Measurements from ENCODE around the gene PRH1.

PRH1 gene

DNA sequence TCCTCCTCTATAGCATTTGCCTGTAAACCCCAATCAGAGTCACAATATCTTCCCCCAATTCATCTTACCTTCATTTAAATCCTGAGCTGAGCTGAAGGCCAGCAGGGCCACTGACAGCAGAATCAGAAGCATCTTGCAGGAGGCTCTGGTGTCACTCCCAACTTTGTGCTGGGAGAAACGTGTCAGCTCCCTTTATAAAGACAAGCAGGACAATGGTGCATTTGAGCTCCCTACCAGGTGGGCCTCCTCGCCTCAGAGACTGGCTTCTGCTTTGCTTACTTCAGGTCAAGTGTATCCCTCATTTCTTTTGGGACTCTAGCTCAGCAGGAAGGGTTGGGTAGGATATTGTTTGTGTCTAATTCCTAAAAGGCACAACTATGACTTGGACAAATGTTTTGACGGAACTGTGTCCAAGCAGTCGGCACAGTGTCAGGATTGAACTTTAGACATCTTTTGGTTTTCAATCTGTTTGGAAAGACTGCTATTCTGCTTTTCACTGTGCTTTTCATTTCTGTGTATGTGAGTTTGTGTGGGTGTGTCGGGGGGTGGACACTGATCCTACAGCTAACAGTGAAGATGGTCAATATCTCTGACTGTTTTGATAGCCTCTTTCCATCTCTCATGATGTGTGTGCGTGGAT lies at the start of gene PRH1:
PRH1 (minus strand) TSS at position 170 of the 640 bp plus-strand sequence; CDS start at position 132, 38 bp downstream.
- no peak for DNase-seq

DNA sequence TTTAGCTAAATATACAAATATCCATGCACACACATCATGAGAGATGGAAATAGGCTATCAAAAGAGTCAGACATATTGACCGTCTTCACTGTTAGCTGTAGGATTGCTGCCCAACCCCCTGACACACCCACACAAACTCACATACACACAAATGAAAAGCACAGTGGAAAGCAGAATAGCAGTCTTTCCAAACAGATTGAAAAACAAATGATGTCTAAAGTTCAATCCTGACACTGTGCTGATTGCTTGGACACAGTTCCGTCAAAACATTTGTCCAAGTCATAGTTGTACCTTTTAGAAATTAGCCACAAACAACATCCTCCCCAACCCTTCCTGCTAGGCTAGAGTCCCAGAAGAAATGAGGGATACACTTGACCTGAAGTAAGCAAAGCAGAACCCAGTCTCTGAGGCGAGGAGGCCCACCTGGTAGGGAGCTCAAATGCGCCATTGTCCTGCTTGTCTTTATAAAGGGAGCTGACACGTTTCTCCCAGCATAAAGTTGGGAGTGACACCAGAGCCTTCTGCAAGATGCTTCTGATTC lies 44.8 kb upstream of the PRH1 start, which contains the start of gene PRH2:
PRH2 (plus strand) TSS at position 491 of the 541 bp plus-strand sequence; CDS start at position 529, 38 bp downstream.
- no peak for DNase-seq

DNA sequence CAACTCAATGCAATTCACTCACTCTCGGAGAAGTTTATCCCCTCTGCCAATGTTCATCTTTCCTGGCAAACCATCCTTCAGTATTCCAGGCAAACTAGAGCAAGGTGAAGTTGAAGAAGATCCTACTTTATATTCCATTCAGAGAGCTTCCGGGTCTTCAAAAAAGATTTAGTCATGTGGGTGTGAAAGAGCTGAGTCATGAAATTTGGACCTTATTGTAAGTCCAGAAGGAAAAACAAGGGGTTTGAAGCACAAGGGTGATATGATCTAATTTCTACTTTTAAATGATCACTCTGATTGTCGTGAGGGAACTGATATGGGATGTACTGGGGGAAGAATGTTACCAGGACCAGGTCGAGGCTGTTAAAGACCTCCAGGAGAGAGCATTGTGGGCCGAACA lies 42.2 kb upstream of the PRH1 start:
- no peak for DNase-seq

DNA sequence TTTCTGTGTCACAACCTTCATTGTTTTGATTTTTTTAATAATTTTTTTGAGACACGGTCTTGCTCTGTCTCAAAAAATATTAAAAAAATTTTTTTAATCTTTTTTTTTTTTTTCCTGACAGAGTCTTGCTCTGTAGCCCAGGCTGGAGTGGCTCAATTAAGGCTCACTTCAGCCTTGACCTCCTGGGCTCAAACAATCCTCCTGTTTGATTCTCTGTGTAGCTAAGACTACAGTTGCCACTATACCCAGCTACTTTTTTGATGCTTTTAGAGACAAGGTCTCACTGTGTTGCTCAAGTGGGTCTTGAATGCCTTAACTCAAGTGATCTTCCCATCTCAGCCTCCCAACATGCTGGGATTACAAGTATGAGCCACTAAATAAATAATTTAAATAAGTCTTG lies 35.8 kb upstream of the PRH1 start:
- no peak for DNase-seq

DNA sequence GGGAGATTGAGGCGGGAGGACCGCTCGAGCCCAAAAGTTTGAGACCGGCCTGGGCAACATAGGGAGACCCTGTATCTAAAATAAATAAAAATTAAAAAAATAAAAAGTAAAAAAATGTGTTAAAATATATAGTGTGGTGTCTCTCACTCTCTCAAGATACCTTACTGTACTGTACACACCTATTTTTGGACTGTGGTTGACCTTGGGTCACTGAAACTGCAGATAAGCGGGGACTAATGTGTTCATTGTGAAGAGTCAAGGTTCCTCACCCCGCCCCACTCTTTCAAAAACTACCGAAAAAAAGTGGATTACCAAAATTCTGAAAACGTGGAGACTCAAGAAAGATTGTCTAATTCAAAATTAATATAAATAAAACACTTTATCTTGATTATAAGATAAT lies 26.3 kb upstream of the PRH1 start:
- DNase-seq = no peak

DNA sequence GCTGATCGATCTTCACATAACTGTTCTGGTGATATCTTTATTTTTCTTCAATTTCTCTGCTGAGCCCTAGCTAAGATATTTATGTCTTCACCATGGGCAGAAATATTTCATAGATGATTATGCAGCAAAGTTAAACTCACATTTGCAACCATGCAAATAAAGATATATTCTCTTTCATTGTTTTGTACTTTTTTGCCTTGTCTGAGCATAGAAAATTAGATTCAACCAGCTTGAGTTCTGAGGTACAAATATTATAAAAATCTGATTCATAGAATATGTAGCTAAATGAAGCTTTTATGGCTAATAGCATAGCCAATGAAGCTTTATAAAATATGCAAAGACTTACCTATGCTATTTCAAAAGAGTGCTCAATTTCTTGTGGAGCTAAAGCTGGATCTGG lies 25.4 kb upstream of the PRH1 start, which contains the start of gene TAS2R13:
TAS2R13 (minus strand) TSS at position 101 of the 400 bp plus-strand sequence. CDS start 264 bp downstream, outside the sequence.
- DNase-seq = no peak

DNA sequence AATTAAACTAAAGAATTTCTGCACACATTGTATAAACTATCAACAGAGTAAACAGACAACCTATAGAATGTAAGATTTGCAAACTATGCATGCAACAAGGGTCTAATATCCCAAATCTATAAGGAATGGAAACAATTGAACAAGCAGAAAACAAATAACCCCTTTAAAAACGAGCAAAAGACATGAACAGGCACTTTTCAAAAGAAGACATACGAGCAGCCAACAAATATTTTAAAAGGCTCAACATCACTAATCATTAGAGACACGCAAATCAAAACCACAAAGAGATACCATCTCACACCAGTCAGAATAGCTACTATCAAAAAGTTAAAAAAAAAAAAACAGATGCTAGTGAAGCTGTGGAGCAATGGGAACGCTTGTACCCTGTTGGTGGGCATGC lies 20.6 kb upstream of the PRH1 start:
- no peak for DNase-seq

DNA sequence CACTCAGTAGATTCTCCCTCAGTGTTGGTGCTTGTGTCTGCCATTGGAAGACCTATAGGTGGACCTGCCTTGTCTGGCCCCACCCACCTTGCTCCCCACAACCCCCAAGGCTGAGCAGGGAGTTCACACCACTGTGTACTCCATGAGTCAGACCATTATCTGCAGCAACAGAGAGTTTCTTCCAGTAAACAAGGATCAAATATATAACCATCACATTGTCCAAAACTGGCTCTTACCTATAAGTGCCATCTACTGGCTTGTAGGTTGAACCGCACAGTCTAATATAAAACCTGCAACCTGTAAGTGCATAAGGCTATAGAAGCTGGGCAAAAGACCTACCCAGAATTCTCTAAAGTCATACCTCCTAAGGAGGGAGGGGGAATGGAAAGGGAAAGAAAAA lies 17.4 kb upstream of the PRH1 start:
- DNase-seq = no peak

DNA sequence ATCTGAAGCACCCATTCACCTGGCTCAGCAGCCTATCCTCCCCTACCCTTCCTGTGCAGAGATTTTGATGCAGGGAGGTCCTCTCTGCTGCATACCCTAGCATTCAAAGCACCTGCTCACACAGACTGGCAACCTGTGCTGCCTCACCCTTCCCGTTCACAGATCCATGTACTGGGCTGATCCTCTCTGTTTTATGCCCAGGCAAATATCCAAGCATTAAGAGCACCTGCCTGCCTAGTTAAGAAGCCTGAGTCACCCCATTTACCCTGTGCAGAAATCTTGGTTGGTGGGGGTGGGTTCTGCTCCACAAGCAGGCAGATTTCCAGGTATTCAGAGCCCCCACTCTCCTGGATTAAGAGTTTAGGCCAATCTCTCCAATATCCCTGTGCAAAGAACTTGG lies 16.9 kb upstream of the PRH1 start:
- DNase-seq = no peak

DNA sequence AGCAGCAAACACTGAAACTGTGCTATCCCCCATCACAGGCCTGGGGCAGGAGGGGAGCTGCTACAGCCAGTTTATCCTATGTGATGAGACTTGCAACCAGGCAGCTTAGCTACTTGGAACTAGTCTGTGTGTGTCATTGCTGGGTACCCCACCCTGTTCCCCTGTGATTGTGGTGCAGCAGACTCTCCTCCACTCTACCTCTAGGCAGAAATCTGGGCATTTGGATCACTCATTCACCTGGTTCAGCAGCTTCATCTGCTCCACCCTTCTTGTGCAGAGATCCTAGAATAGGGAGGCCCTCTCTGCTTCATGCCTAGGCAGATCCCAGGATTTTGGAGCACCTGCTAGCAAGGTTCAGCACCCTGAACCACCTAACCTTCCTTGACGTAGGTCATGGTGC lies 16.5 kb upstream of the PRH1 start:
- DNase-seq = no peak

DNA sequence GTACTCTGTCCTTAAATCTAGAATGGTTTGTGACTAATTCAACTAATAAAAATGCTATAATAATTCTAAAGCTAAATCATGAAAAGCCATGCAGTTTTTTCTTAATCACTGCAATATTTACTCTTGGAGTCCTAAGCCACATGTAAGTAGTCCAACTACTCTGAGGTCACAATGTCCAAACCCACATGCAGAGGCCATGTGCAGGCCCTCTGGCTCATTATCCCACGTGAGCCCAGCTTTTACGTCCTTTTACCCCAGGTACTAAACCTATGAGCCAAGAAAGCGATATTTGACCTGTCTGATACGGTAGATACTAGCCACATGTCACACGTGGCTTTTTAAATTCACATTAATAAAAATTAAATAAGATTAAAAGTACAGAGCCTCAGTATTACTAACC lies 12.8 kb upstream of the PRH1 start:
- DNase-seq = no peak

DNA sequence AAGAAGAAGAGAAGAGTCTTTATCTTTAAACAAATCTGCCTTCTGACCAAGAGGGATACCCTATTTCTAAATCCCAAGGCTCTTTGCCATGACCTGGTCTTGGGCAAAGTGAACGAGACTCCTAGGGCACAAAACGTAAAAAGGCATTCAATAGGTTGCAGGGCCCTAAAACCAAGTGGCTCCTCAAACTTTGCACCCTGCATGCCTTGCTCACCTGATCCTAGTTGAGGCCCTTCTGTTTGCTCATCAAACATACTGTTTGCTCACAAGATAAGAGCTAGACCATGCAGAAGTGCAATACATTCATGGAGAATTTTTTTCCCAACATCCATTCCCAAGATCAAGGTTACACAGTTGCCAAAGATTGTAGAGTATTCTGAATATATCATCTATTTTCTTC lies 7.9 kb upstream of the PRH1 start:
- no peak for DNase-seq

DNA sequence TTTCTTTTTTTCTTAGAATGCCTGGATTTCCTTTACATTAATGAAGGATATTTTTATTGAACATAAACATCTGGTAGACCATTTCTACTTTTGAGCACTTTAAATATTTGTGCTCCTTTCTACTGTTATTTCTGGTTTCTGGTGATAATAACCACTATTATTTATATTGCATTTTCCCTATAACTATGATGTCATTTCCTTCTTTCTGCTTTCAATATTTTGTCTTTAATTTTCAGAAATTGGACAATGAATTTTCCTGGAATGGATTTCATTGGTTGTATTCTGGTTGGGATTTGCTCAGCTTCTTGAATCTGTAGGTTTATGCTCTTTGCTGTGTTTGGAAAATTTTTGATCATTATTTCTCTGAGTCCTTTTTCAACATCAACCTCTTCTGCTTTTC lies 5.2 kb upstream of the PRH1 start:
- no peak for DNase-seq

DNA sequence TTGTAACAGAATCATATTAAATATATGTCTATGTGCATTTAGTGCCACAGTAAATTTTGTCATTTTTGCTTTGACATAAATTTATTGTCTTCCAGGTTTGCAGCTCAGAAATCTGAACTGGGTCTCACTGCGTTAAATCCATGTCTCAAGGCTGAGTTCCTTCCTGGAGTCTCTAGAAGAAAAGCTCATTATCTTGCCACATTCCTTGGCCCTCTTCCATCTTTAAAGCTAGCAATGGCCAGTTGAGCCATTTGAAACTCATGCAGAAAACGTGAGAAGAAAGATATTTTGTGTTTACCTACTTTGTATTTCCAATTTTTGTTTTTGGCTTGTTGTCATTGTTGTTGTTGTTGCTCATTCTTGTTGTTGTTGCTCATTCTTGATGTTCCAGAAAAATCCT lies 10.7 kb downstream of the PRH1 start:
- DNase-seq = no peak

DNA sequence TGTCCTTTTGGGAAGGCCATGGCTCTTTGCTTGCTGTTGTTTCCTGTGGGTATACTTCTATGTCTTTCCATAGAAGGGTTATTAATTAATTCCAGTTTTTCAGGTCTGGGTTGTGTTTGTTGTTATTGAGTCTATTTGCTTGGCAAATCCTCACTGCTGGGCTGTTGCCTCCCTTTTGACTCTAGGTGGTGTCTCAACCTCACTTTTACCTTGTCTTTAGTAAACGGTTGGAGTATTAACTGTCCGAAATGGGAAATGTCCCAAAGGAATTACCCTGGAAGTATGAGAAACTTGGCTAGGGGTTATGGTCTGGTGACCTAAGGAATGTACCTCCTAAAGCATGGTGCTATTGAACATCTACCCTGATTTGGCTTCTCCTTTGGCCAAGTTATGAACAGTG lies 16.7 kb downstream of the PRH1 start:
- DNase-seq = no peak

DNA sequence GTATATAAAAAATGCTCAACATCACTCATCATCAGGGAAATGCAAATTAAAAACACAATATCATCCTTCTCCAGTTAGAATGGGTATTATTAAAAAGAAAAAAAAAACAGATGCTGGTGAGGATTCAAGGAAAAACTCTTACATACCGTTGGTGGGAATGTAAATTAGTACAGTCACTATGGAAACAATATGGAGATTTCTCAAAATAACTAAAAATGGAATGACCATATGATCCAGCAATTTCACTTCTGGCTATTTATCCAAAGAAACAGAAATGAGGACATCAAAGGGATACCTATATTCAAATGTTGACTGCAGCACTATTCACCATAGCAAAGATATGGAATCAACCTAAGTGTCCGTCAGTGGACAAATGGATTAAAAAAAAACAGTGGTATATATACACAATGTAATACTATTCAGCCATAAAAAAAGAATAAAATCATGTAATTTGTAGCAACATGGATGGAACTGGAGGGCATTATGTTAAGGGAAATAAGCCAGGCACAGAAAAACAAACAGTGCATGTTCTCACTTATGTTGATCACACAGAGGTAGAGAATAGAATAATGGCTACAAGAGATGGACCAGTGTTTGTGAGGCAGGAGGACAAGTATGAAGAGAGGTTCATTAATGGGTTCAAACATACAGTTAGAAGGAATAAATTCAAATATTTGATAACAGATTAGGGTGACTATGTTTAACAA lies 20.4 kb downstream of the PRH1 start:
- no peak for DNase-seq

DNA sequence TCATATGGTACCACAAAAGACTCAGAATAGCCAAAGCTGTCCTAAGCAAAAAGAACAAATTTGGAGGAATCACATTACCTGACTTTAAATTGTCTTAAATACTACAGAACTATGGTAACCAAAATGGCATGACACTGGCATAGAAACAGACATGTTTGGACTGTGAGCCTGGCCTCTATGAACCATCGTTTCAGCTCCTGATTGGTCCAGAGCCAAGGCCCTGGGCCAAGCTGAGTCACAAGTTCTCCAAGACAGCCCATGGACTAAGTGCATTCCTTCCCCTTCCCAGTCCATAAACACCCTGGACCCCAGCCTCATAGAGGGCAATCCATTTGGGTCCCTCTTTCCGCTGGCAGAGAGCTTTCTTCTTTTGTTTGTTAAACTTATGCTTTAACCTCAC lies 22.7 kb downstream of the PRH1 start:
- DNase-seq = no peak

DNA sequence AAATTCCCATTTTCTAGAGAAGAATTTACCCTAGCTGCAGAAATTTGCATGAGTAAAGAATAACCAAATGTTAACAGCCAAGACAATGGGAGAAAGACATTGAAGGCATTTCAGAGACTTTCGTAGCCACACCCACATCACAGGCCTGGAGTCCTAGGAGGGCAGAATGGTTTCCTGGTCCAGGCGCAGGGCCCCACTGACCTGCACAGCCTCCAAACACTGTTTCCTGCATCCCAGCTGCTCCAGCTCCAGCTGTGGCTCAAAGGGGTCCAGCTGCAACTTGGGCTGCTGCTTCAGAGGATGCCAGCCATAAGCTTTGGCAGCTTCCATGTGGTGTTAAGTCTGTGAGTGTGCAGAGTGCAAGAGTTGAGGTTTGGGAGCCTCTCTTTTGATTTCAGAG lies 28.2 kb downstream of the PRH1 start:
- DNase-seq = no peak

DNA sequence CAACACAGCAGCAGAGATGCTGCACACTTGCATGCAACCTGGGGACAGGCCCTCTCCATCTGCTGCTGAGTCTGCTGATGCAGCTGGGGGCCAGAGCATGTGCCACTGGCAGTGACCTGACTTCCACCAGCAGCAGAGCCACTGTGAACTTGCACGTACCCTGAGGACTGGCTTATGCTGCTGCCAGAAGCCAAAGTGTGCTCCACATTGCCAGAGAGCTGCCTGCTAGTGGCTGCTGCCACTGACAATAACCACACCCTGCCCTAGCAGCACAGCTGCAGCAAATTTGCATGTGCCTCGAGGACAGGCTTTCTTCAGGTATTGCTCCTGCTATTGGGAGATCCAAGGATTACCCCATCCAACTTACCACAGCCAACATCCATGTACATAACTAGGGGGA lies 30.3 kb downstream of the PRH1 start:
- no peak for DNase-seq

DNA sequence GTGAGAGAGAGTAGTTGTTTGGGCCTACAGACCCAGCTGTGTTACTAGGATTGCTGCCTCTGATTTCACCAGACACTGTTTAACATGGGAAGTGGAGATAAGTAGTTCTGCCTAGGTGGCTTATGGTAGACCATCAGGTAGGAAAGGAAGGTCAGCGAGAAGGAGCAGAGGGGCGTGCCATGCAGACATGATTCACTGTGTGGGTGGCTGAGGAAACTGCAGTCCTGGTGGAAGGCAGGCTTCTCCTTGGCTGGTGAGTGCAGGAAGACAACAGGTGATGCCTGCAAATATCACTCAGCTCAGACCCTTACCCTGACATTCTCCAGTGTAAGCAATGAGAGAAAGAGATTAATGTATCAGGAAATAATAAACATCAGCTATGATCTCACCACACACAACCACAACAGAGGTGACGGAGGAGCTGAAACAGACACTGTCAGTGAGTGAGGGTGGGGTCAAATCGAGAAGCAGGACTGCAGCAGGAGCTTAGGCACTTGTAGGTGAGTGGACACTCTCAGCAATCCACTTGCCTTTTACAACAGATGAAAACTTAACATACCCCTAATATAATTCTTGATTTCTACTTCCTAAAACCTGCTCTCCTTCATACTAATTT lies 32.7 kb downstream of the PRH1 start:
- DNase-seq = no peak

DNA sequence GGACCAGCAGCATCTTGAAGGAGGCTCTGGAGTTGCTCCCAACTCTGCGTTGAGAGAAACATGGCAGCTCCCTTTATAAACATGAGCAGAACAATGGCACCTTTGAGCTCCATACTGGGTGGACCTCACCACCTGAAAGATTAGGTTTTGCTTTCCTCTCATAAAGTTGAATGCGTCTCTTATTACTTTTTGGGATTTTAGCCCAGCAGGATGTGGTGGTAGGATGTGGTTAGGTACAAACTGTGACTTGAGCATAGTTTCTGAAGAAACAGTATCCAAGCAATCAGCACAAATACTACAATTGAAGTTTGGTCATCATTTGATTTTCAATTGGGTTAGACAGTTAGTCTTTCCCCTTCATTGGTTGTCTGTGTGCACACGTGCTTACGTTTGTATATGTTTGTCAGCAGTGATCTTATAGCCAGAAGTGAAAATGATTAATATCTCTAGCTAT lies 34.6 kb downstream of the PRH1 start, which contains the start of gene PRR4:
PRR4 (minus strand) TSS at position 51 of the 454 bp plus-strand sequence; CDS start at position 13, 38 bp downstream.
- peak; percentile 3 for DNase-seq

DNA sequence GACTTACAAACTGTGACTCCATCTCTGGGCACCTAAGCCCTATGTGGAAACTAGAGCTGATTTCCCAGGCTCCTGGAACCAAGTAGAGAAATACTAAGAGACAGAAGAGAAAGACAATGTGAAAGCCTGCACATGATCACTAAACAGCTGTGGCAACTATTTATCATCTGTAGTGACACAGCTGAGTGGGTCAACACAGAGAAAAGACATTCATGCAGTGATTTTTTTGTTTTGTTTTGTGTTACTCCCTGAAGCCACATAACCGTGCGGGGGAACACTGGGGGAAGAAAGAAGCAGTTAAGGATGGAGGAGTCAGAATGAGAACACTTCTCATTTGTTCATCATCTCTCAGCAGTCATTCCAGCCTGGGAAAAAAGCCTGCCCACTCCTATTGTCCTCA lies 36.3 kb downstream of the PRH1 start:
- DNase-seq = no peak

DNA sequence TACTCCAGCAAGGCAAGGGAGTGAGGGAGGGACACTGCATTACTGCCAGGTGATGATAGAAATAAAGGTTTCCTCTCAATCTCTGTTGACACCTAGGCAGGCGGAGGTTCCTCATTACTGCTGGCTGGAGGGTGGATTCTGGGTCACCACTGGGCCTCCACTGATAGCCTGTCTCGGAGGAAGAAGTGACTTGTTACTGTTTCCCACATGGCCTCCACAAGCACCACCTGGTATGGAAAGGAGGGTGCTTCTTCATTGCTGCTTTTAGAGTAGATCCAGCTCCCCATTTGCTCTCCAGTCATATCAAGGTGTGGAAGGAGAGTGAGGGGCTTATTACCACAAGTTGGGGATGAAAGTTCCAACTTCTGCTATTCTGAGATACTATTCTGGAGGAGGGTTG lies 41.2 kb downstream of the PRH1 start:
- DNase-seq = no peak

DNA sequence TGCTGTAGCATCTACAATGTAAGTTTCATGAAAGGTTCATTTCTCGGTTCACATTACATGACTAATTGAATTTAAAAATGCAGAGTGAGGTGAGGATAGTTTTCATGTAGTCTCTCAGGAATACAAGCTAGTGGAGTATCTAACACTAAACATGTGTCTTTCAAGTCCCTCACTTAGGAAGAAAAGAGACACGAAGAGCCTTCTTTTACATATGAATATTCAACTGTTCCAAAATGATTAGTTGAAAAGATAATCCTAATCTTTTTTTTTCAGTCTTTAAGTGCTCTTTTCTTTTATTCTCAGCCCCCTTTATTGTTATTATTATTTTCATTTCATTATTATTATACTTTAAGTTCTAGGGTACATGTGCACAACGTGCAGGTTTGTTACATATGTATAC lies 45.6 kb downstream of the PRH1 start:
- no peak for DNase-seq
